Measurements from ENCODE around the gene TRPC4AP.

- no peak for TF ChIP-seq PPARA (CRISPR knock-in tag; IDR thresholded peaks at IDR 0.05; ENCODE audit: borderline replicate concordance)
- no peak for TF ChIP-seq RARB (CRISPR knock-in tag; IDR thresholded peaks at IDR 0.05)
- no peak for TF ChIP-seq CREB5 (CRISPR knock-in tag; IDR thresholded peaks at IDR 0.05; ENCODE audit: low read depth)
Measured at GRCh38 chr20:35000311-35000921, 92.2 kb downstream of the TRPC4AP start.
